Stromal cell of bone marrow (primary cell): ENCODE measurements around the gene KLHL40.

Experiments
- DNase-seq: peaks from one replicate; pipeline ENCODE4 v3.0.0-alpha.2; 2012; ENCODE audit warnings: low read depth

KLHL40 gene

DNA sequence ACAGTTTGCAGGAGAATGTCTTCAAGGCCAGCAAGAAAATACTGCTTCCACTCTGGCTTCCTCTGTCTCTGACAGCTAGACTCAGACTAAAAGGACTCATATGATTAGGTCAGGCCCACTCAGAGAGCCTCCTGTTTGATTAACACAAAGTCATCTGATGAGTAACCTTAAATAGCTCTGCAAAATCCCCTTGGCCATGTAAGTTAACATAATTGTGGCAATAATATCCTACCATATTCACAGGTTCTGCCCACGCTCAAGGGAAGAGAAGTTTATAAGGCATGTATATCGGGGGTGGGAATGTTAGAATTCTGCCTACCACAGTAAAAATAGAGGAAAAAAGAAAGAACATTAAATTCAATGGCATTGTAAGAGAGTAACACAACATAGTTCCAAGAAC, 37.9 kb downstream of the KLHL40 start:
- no peak for DNase-seq

DNA sequence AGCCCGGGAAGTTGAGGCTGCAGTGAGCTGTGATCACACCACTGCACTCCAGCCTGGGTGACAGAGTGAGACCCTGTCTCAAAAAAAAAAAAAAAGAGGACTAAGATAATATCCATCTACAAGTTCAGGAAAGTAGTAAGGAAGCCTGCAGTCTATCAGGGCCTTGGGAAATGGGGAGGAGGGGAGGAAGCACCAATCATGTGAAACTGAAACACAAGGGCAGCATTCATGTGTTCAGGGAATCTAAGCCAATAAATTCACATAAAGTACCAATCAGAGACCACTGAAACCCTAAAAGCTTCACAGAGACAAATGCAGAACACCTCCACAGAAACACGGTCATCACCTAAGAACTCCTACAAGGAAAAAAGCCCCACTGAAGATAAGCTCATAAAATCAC, 40.1 kb downstream of the KLHL40 start:
- no peak for DNase-seq

DNA sequence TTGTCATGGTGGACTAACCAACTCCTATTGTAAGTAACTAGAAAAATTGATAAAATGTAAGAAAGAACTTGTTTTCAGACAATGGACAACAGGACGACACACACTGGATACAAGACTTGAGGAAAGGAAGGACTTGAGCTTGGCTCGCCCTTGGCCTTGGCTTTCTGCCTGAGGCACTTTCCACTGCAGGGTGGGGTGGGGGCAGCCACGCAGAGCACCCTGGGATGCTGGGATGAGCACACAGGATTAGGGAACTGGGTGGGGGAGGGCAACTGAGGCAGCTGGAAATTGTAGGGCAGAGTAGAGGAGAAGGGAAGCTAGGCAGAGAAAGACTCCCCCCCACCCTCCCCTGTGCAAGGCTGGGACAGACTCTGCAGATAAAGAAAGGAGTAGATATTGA, 42.7 kb downstream of the KLHL40 start:
- DNase-seq, result no peak

DNA sequence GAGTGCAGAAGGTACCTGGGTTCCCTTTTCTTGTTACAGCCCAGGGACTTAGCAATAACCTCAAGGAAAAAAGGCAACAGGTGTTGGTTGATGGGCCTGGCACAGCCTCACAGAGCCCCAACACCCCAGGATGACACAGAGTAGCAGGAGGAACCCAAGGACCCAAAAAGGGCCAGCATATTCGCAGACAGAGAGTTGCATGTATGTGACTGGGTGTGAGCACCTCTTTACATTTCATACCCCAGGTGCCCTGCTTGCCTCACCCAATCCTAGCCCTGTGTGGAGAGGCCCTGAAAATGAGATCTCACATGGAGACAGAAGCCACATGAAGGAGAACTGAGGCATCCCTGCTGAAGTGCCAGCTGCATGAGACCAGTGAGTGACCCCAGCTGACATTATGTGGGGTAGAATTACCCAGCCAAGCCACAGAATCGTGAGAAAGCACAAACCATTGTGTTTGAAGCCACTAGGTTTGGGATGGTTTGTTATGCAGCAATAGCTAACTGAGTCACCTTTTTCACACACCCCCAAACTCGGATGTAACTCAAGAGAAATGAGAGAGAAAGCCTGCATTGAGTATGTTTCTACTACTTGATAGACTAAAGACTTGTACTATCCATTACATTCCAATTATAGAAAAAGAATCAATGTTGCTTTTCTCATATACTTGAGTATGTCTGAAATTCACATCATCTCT, 43.5 kb downstream of the KLHL40 start:
- no peak for DNase-seq

DNA sequence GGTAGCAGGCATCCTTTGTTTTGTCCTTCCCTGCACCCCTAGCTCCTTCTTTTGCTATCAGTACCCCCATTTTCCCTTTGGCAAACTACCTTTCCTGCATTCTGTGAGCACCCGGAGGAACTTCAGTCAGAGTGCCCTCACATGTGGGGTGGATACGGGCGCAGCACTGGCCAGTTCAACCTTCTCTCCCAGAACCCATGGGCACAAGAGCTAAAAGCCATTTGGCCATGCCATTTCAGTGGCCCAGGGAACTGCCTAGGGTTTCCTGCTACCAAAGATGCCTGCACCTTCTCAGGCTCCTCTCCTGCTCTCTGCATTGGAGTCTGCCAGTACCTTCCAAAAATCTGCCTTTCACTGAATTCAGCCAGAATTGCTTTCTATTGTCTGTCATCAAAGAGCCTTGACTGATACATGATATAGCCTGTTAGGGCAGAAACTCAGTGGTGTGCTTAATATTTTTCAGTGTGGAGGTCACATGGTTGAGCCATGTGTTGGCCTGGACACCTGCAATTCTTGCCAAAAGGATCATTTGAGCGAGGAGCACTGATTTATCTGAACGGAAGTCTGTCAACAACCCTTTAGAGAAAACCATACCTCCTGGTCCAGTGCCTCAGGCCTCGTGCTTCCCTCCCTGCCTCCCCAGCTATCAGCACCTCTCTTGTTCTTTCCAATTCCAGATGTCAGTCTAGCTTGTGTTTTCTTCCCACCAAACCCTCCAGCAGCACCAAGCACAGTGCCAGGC, 44.2 kb downstream of the KLHL40 start:
- no peak for DNase-seq

DNA sequence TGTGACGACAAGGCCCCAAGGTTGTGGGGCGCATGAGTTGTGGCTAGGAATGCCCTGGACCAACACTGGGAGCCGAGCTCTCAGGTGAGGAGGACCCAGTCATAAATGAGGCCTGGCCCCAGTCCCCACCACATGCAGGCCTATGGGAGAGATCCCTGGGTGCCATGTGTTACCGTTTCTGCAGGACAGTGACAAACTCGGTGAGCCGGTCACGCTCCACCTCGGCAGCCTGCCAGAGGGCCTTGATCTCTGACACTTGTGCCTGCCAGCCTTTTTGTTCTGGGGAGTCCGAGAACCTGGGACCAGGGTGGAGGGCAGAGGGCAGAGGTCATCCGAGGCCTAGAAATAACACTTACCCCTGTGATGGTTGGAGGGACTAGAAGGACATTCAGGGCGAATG, 45.0 kb downstream of the KLHL40 start:
- DNase-seq, result no peak

DNA sequence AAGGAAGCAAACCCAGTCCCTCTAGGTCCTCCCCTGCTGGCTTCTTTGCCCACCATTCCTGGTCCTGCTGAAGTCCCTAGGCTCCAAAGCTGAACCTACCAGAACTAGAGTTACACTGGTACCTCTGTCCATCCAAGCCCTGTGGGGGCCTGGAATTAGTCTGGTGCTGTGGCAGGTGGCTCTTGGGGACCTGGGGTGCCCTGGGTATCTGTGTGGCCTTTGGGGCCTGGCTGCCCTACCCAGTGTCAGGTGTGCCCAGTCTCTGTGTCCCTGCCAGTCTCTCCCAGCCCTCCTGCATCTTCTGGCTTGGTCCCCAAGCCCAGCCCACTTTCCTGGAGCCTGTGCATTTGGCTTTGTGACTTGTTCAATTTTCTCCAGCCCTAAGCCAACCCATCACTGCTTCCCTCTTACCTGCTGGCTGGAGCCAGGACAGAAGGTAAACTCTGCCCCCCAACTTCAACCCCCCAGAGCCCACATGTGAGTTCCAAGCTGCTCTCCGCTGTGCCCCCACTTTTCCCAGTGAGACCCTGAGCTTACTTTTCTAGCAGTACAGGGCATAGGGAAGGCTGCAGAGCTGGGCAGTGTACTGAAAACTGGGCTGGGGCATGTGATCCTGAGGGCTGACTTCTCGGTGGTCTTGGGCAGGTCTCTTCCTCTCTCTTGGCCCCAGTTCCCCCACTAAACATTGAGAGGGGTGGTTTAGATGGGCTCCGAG, 45.5 kb downstream of the KLHL40 start:
- no peak for DNase-seq

DNA sequence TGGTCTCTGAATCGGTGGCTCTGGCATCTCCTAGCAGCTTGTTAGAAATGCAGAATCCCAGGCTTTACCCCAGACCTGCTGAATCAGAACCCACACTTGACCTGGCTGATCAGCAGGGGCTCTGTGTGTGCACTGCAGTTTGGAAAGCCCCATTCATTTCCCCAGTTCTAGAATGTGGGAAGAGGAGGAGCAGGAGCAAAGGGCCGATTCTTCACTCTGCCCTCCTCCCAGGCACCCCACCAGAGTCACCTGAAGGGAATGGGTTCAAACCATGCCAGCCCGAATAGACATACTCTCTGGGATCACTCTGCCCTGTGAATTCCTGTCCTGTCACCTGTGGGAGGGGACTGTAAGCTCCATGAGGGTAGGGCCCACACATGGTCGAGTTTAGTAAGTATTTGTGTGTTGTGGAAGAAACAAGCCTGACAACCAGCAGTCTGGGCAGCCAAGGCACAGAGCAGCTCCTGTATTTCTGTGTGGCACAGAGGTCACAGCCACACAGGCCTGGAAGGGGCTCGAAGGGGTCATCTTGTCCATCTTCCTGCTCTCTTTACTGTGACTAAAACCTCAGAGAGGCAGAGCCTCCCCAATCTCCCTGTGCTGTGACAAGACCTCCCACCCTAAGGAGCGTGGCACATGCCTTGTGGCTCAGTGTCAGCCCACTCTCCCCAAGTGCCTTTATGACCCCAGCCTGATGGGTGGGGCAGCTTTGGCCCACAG, 46.3 kb downstream of the KLHL40 start:
- no peak for DNase-seq

DNA sequence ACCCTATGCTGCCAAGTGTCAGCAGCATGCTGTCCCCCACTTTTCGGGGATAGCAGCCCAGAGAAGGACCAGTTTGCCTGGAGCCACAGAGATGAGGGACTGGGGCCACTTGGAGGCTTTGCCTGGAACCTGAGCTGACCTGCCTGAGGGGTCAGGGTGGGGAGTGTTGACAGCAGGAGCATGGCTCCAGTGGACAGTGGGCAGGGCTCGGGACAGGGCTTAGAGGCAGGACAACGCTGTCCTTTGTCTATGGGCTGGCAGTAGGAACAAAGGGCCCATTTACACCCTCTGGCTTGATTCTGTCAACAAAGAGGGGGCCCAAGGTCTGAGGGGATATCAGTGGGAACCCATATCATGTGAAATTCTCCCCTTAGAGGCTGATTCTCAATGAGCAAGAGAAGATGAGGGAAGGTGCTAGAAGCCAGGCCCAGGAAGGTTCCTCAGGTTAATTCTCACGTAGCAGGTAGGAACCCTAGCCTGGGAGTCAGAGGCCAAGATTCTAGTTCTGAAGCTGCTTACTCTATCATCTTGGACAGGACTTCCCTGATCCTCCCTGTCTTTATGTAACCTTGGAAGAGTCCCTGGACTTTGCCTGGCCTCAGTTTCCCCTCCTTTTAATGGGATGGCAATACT, 47.0 kb downstream of the KLHL40 start:
- no peak for DNase-seq

DNA sequence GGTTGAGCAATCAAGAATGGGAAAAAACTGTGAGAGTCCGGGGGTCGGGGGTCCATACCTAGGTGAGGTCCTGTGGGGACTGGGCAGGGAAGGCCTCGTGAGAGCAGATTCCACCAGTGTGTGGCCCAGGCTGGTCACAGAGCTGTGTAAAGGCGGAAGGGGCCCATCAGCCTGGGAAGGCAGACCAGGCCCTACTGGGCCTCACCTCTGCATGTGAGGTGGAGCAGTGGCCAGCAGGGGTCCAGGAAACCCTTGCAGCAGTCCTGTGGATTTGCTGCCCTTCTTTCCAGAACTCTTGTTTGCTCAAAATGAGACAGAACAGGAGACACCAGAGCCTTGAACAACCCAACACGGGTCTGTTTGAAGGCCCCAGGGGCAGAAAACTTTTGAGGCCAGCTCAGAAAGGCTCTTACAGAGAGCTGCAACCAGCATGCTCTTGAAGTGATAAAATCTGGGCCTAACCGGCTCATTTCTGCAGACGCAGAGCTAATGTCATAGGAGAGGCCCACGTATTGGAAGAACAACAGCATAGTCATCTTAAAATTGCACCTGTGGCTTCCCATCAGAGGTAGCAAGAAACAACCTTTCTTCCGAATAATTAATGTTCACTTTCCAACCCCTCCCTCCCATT, 47.6 kb downstream of the KLHL40 start:
- DNase-seq, result no peak

DNA sequence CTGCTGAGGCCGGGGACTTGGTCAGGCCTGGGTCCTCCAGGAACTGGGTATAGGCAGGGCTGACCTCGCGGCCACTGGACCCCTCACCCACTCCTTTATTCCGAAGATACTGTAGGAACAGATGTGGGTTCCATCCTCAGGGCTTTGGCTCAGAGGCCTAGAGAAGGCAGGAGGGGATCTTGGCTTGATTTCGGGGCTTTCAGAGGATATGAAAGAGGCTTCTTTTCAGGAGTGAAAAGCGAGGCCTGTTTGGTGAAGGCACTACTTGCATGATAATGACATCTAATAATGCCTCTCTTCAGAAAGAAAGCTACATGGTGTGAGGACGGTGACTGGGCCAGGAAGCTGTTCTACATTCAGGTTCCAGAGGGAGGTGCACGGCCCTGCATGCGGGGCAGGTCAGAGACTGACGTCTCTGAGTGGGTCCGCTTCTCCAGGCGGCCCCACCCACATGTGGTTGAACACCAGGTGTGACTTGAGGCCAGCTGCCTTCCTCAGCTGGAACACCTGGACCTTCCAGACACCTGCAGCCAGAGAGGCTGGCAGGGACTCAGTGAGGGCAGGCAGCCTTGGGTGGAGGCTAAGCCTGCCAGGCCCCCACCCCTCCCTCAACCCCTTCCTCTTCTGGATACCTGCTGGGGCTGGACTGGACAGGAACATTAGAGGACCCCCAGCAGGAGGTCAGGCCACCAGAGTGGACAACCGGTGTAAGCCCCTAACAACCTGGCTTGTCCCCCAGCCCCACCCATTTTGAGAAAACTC, 48.3 kb downstream of the KLHL40 start:
- no peak for DNase-seq

DNA sequence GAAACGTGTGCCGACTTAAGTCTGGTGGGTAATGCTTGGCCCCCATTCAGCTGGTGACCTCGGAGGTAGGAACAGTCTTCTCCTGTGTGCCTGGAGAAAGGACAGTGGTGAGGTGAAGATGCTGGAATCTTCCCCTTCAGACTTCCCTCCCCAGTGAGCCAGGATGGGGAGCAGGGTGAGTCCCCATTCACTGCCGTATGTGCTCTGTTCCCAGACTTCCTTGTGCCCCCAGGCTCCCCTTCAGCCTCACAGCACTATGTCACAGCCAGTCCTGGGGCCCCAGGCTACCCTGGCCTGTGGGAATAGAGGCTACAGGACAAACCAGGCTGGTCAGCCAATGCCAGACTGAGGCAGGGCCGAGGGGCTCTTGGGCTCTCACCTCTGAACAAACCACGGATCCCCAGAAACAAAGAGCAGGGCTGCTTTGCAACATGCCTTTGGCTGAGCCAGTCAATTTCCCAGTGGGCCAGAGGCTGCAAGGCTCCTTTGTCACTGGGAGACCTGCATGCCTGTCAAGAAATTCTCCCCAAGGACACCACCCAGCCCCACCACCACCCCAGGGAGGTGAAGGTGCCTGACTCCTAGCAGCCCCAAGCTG, 49.0 kb downstream of the KLHL40 start:
- no peak for DNase-seq

DNA sequence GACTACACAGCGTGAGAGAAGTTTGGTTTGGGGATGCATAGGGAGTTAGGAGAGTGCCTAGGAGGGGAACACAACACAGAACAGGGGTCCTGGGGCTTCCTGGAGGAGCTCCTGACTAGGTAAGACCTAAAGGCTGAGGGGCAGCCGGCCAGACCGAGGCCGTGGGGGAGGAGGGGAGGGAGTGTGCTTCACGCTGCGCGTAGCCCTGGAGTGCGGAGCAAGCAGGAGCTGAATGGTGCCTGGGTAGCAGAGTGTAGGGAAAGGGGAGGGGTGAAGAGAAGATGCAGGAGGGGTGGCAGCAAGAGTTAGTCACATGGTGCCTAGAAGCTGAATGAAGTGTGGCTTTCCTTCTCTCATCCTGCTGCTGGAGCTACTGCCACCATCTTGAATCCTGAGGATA, 49.7 kb downstream of the KLHL40 start:
- DNase-seq, result no peak

DNA sequence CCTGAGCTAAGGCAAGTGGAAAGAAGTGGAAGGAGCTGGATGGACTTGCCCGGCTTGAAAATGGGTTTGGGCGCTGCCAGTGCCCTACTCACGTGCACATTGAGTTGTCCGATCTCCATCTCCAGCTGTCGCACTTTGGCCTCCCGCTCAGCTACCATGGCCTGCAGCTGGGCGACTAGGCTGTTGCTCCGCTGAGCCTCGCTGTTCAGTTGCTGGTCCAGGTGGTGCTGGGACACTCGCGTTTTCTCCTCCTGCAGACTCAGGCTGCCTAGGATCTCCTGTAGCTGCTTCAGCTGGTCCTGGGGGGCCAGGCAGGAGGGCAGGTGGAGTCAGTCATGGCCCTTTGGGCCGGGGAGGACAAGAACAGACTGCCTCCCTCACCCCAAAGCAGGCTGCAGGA, 50.3 kb downstream of the KLHL40 start:
- DNase-seq, result no peak

DNA sequence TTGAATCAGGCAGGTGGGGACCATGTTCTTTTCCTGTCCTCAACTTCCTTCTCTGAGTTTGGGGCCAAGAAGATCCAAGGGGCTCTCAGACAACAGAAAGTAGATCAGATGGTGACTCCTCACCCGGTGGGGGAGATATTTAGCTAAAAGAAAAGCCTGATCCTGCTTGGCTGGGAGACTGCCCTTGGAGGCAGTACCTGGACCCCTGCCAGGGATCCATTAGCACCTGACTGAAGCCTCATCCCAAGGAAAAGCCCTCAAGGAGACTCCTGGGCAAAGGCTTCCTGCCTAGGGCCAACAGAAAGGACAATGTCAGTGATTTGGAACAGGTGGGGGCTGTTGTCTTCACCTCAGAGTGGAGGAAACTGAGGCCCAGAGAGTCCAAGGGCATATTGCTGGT, 50.7 kb downstream of the KLHL40 start:
- DNase-seq, result no peak

DNA sequence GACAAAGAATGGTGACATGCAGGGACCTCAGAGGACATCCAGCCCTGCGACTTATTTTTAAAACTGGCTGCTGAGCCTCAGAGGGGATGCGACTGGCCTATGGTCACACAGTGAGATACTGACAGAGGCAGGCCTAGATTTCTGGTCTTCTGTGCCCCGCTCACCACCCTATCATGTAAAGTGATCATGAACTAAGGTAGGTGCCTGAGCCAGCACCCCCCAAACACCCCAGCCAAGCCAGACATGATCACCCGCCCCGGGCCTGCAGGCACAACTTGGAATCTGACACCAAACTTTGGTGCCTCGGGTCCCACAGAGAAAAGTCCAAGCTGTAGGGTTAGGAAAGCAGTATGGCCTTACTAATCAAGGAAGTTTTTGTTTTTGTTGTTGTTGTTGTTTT, 51.2 kb downstream of the KLHL40 start:
- DNase-seq, result no peak

DNA sequence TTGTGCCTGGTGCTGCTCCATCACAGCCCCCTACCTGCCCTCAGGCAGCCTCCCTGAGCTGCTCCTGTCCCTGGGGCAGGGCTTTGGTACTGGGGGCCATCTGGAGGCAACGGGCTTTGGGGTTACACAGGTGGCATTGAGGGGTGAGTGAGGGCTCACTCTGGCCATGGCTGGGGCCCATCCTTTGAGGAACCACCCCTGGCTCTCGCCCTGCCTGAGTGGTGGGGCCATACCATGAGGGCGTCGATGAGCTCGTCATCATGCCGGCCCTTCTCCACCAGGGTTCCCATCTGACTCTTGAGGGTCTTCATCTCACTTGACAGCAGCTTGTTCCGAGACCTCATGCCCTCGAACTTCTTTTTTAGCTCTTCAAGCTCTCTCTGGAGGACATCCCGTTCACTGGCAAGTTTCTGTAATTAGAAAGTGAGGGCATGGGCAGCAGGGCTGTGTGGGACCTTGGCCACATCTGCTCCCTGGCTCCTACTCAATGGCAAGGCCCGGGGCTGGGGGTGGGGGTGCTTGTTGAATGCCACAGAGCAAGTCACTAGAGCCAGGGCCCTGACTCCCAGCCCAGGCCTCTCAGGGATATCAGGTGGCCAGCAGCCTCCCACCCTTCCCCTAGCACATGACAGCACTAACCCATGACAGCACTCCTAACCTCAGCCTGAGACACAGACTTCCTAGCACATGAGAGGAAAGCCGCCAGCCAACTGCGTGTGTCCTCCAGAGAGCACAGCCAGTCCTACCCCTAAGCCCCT, 54.2 kb downstream of the KLHL40 start:
- no peak for DNase-seq

DNA sequence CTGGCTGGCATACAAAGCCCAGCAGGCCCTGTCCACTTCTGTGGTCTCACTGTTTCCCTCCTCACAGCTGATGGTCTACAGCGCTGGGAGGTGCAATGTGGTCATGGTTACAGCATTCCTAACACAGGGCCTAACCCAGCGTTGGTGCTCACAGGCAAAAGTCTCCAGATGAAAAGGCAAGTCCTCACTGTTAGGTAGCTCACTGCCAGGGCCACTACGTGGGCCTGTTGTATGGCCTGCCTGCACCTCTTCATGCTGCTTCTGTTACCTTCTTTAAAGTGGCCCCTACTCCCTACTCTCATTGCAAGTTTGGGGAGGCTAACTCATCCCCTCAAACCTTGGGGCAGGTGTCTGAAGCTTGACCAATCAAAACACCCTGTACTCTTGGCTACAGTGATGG, 56.5 kb downstream of the KLHL40 start:
- no peak for DNase-seq
